ENCODE results near the gene RETREG3.
A peak's percentile ranks its signal among the peaks of the same experiment; 100 is the strongest.

Gene RETREG3

DNA sequence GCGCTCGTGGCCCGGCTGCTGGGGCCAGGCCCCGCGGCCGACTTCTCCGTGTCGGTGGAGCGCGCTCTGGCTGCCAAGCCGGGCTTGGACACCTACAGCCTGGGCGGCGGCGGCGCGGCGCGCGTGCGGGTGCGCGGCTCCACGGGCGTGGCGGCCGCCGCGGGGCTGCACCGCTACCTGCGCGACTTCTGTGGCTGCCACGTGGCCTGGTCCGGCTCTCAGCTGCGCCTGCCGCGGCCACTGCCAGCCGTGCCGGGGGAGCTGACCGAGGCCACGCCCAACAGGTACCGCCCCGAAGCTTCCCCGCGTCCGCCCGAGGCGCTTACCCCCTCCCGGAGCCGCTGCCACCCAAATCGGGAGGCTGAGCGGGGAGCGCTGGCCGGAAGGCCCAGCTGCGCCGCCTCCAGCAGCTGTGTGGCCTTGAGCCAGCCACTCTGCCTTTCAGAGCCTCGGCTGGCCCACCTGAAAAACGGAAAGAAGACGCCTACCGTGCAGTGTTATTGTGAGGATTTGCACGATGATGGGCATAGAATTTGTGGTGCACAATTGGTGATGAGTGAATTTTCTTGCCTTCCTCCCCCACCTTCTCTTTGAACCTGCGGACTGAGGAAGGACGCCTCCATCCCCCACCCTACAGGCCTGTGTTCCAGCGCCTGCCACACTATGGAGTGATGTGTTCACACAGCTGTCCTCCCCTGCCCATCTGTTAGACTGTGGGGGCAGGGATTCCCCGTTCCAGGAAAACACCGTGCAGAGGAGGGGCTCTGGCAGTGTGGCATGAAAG lies 72.6 kb downstream of the RETREG3 start:
- DNase-seq (ENCODE audit: low read depth in 4 of 4, low spot score in 1 of 4): peak; percentile 51 to 74 (median 64)

DNA sequence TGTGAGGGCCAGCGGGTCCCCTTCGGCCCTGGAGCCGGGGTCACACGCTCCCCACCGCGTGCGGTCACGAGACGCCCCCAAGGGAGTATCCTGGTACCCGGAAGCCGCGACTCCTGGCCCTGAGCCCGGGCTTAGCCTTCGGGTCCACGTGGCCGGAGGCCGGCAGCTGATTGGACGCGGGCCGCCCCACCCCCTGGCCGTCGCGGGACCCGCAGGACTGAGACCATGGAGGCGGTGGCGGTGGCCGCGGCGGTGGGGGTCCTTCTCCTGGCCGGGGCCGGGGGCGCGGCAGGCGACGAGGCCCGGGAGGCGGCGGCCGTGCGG lies 73.2 kb downstream of the RETREG3 start, which contains the start of gene NAGLU:
Gene NAGLU, plus strand, starts transcription at position 194 of the 324 bp plus-strand sequence. Its CDS starts 32 bp downstream, at position 226.
- DNase-seq (ENCODE audit: low read depth in 4 of 4, low spot score in 1 of 4): peak; percentile 60 to 87 (median 72)

DNA sequence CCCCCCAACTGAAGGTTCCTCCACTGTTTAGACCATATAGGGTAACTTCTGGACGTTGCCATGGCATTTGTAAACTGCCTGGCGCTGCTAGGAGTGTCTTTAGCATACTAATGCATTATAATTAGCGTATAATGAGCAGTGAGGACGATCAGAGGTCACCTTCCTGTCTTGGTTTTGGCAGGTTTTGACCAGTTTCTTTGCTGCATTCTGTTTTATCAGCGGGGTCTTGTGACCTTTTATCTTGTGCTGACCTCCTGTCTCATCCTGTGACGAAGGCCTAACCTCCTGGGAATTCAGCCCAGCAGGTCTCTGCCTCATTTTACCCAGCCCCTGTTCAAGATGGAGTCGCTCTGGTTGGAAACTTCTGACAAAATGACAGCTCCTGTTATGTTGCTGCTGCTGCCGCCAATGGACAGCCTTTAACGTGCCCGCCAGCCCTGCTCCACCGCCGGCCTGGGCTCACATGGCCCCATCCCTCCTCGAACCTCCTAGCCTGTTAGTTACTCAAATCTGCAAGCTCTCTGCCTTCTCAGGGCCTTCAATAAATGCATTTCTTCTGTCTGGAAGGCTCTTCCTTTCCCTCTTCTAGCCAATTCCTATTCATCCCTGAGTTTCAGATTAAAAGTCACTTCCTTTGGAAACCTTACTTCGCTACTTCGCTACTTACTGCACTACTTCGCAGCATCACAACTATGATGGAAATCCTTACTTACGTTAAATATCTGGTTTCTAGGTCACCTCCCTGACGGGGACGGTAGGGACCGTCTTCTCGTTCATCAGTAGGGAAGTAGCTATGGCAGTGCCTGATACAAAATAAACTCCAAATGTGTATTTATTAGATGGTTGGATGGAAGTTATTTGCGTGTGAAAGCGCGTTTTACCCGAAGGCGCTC lies 73.8 kb downstream of the RETREG3 start:
- no peak for DNase-seq (ENCODE audit: low read depth in 4 of 4, low spot score in 1 of 4)

DNA sequence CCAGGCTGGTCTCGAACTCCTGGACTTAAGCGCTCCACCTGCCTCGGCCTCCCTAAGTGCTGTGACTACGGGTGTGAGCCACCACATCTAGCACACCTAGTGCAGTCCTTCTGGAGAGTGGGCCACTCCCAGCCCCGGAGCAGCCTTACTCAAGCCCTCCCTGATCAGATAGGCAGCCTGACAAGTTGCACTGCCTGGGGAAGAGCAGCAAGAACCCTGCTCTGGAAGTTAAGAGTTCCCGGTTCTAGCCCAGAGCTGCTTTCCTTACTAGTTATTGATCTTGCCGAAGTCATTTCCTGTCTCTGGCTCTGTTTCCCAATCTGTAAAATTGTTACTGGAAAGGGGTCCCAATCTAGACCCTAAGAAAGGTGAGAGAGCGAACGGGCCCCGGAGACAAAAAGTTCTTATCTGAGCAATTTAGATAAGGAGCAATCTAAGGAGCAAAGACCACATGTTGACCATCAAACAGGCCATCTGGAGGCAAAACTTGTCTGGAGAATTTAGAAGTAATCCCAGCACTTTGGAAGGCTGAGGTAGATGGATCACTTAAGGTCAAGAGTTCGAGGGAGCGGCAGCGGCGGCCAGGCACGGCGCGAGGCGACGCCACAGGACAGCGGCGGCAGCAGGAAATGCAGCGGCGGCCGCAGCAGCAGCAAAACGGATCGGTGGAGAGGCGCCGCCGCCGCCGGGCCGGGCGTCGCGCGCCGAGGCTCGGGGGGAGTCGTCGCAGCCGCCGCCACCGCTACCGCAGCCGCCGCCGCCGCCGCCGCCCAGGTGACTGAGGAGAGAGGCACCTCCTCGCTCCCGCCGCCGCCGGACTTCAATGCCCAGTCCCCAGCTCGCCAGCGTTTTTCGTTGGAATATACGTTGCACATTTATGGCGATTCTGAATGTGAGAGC lies 77.5 kb downstream of the RETREG3 start:
- DNase-seq (ENCODE audit: low read depth in 4 of 4, low spot score in 1 of 4): no peak

DNA sequence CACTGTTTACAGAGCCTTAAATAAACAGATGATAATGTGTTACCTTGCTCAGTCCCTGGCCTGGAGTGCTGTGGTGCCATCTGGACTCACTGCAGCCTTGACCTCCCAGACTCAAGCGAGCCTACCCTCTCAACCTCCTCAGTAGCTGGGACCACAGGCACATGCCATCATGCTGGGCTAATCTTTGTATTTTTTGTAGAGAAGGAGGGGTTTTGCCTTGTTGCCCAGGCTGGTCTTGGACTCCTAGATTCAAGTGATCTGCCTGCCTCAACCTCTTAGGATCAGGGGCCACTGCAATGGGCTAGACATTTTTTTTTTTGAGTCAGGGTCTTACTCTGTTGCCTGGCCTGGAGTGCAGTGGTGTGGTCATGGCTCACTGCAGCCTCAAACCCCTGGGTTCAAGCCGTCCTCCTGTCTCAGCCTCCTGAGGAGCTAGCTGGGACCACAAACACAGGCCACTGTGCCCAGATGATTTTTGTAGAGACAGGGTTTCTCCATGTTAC lies 78.2 kb downstream of the RETREG3 start:
- no peak for DNase-seq (ENCODE audit: low read depth in 4 of 4, low spot score in 1 of 4)

Data from stimulated activated CD4-positive, alpha-beta T cell treated with anti-CD3 and anti-CD28 coated beads, Interleukin-1b, Interleukin-23, amount 100 ng/mL, for 24 hours (primary cell).